SU-DHL-6 (cell line): ENCODE results near the gene ADA.

Source experiments
- H2AFZ ChIP-seq: fragments of 200-600 bp; sonication (generic); 2 replicates; pipeline ENCODE4 v1.6.1; 2014; ENCODE audit warnings: low read depth, mild to moderate bottlenecking, moderate library complexity, mixed read lengths, antibody characterized with exemption, low read length; ENCODE audit not compliant: severe bottlenecking
- H3F3A ChIP-seq: fragments of 200-600 bp; shearing (Covaris generic); 2 replicates; pipeline ENCODE4 v1.6.0; 2016; ENCODE audit warnings: antibody characterized with exemption, mild to moderate bottlenecking; ENCODE audit not compliant: insufficient read depth
- H3K27ac ChIP-seq: fragments of 200-600 bp; sonication (generic); 2 replicates; pipeline ENCODE4 v1.5.1; 2016; ENCODE audit warnings: low read depth, mild to moderate bottlenecking, low read length, moderate library complexity, mixed read lengths
- H3K27me3 ChIP-seq: fragments of 200-600 bp; sonication (generic), shearing (Covaris generic); 2 replicates; pipeline ENCODE4 v1.6.0; 2014; ENCODE audit warnings: mild to moderate bottlenecking, low read length
- H3K36me3 ChIP-seq: fragments of 200-600 bp; sonication (generic); 2 replicates; pipeline ENCODE4 v1.6.1; 2014; ENCODE audit warnings: mild to moderate bottlenecking, low read length, mixed read lengths
- H3K4me2 ChIP-seq: fragments of 300-600, 200-600 bp; shearing (Covaris generic), sonication (generic); 2 replicates; pipeline ENCODE4 v1.6.0; 2014; ENCODE audit warnings: low read length, low read depth, mild to moderate bottlenecking; ENCODE audit not compliant: poor library complexity, severe bottlenecking
- H3K4me3 ChIP-seq: fragments of 200-600 bp; sonication (generic); 2 replicates; pipeline ENCODE4 v1.5.1; 2014; ENCODE audit warnings: antibody characterized with exemption, low read length, mild to moderate bottlenecking, mixed read lengths; ENCODE audit not compliant: insufficient read depth, poor library complexity, severe bottlenecking
- H3K79me2 ChIP-seq: fragments of 200-600 bp; sonication (generic); 2 replicates; pipeline ENCODE4 v1.6.1; 2014; ENCODE audit warnings: mild to moderate bottlenecking, low read length, moderate library complexity; ENCODE audit not compliant: insufficient read depth
- H3K9ac ChIP-seq: fragments of 200-600 bp; sonication (generic); 2 replicates; pipeline ENCODE4 v1.7.0; 2014; ENCODE audit warnings: mild to moderate bottlenecking, low read length
- H3K9me2 ChIP-seq: fragments of 200-600 bp; sonication (generic); replicated peaks from 2 replicates; pipeline ENCODE4 v1.6.1; 2014; ENCODE audit warnings: low read length; ENCODE audit not compliant: insufficient read depth
- H3K9me3 ChIP-seq: fragments of 200-600 bp; sonication (generic); 2 replicates; pipeline ENCODE4 v1.6.1; 2014; ENCODE audit warnings: low read length, mixed read lengths; ENCODE audit not compliant: insufficient read depth
- H4K20me1 ChIP-seq: fragments of 200-600 bp; sonication (generic); 2 replicates; pipeline ENCODE4 v1.6.1; 2014; ENCODE audit warnings: low read depth, mild to moderate bottlenecking, antibody characterized with exemption, low read length, moderate library complexity, mixed read lengths
- EZH2phosphoT487 ChIP-seq: fragments of 200-600 bp; sonication (generic), shearing (Covaris generic); conservative IDR thresholded peaks from 2 replicates; pipeline ENCODE4 v1.6.1; 2018; ENCODE audit warnings: mild to moderate bottlenecking, antibody characterized with exemption, low read length, moderate library complexity, mixed read lengths
- TF ChIP-seq, protein P1 (sequence below): fragments of 200-600 bp; sonication (generic); IDR thresholded peaks from one replicate; pipeline ENCODE4 v1.5.1; 2017; ENCODE audit warnings: antibody characterized with exemption, mild to moderate bottlenecking, low read length, moderate library complexity; ENCODE audit not compliant: insufficient read depth, poor library complexity, severe bottlenecking

ADA gene

DNA sequence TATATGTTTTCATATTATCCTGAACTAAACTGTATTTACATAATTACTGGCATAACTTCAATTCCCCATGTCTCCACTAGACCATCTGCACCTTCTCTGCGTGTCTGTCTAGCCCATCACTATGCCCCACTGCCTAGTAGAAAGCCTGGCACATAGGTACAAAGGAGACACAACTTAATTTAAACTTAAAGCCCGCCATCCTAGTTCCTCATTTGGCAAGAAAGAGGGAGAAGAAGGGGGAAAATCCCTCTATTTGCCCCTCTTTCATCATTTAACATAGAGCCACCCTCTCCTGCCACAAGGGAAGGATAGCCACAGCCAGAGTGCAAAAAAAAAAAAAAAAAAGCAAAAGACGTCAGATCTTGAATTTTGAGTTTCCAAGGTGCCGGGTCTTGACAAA lies 67.3 kb downstream of the ADA start:
- H3K27me3 ChIP-seq = no peaks in the 10 kb centered on the region
- peak overlapping the region; percentile 52 for H3K4me3 ChIP-seq
- no peaks in the 10 kb centered on the region for H4K20me1 ChIP-seq
- peaks cover 34% of the 10 kb centered on the region; the same call in 1 of the 2 replicates for H3K79me2 ChIP-seq
- peak overlapping the region; percentile 97 for H3K27ac ChIP-seq
- peak overlapping the region; percentile 74 for H3K4me2 ChIP-seq
- peak overlapping the region; percentile 57 for H3K9ac ChIP-seq
- no peak overlapping the region for H2AFZ ChIP-seq
- no peaks in the 10 kb centered on the region for H3K9me3 ChIP-seq
- H3K9me2 ChIP-seq = no peaks in the 10 kb centered on the region
- H3F3A ChIP-seq = peaks cover 64% of the 10 kb centered on the region
- H3K36me3 ChIP-seq = peaks cover 3% of the 10 kb centered on the region
- TF ChIP-seq, protein P1, sequence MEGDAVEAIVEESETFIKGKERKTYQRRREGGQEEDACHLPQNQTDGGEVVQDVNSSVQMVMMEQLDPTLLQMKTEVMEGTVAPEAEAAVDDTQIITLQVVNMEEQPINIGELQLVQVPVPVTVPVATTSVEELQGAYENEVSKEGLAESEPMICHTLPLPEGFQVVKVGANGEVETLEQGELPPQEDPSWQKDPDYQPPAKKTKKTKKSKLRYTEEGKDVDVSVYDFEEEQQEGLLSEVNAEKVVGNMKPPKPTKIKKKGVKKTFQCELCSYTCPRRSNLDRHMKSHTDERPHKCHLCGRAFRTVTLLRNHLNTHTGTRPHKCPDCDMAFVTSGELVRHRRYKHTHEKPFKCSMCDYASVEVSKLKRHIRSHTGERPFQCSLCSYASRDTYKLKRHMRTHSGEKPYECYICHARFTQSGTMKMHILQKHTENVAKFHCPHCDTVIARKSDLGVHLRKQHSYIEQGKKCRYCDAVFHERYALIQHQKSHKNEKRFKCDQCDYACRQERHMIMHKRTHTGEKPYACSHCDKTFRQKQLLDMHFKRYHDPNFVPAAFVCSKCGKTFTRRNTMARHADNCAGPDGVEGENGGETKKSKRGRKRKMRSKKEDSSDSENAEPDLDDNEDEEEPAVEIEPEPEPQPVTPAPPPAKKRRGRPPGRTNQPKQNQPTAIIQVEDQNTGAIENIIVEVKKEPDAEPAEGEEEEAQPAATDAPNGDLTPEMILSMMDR = no peak
- TF ChIP-seq EZH2phosphoT487 = no peak

DNA sequence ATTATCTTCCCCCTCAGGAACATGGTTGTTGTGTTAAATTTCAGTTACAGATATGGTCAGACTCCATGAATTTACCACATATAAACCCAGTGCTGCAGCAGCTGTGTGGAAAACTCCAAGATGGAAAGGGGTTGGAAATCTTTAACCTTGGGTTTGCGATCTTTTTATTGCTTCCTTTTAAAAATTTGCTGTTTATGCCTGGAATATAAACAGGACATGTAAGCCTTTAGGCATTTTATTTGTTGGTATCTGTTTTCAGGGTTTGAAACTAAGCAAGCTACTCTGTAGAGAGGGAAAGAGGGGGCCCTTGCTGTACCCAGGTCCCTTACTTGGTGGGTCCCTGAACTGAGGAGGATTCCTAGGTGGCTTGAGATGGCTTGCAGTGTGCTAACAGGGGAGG lies 68.3 kb downstream of the ADA start:
- Histone ChIP-seq H3K9me2 (no peaks in the 10 kb centered on the region), H4K20me1 (no peaks in the 10 kb centered on the region), H3K9me3 (no peaks in the 10 kb centered on the region), H3K9ac (peak overlapping the region; percentile 57), H3K27ac (peak overlapping the region; percentile 97), H3K4me2 (peak overlapping the region; percentile 74), H3K79me2 (peaks cover 26% of the 10 kb centered on the region; the same call in 1 of the 2 replicates), H3F3A (peaks cover 66% of the 10 kb centered on the region), H3K4me3 (peak overlapping the region; percentile 52), H3K27me3 (no peaks in the 10 kb centered on the region), H2AFZ (no peak overlapping the region), H3K36me3 (no peaks in the 10 kb centered on the region)
- TF ChIP-seq, protein P1 = no peak
- TF ChIP-seq EZH2phosphoT487 = no peak

DNA sequence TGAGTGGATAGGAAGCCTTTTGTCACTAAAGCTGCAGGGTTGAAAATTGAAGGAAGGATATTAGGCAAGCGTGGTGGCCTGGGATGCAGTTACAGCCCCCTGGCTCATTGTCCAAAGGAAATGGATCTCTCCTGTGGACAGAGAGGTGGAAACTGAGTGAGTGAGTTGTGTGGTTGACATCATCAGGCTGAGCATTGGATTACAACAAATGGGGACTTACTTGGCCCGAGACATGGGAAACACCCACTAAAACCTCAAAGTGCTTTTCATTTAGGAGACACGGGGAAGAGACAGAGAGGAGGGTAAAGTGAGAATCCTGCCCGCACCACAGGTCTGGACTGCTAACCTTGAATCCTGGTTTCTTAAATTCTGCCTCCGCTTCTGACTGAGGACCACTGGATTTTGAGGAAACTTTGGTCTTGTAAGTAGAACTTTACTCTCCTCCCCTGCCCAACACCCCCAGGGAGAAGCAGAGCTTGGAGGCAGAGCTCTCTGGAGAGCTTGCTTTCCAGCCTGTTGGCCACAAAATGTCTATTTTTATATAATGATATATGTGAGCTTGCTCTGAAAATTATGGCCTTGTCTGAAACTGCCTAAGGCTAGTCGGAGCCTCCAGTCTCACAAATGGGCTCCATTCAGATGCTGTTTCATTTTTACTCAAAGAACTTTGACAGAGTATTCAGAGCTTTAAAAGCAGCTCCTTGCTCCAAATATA lies 69.0 kb downstream of the ADA start, which contains the start of gene PKIG:
Gene PKIG (plus strand): TSS at position 269 of the 715 bp plus-strand sequence. CDS start 31,978 bp downstream, outside the sequence.
- peak within 1 kb of the TSS; percentile 97 for H3K27ac ChIP-seq
- H3K27me3 ChIP-seq = no peaks in the 10 kb centered on the region
- TF ChIP-seq EZH2phosphoT487 = no peak
- TF ChIP-seq, protein P1 = no peak
- H3K36me3 ChIP-seq = no peaks in the 10 kb centered on the region
- H3K9me2 ChIP-seq = no peaks in the 10 kb centered on the region
- no peaks in the 10 kb centered on the region for H3K9me3 ChIP-seq
- peak within 1 kb of the TSS; percentile 74 for H3K4me2 ChIP-seq
- peaks cover 23% of the 10 kb centered on the region; the same call in 1 of the 2 replicates for H3K79me2 ChIP-seq
- peaks cover 63% of the 10 kb centered on the region for H3F3A ChIP-seq
- no peaks in the 10 kb centered on the region for H4K20me1 ChIP-seq
- peak within 1 kb of the TSS; percentile 52 for H3K4me3 ChIP-seq
- H2AFZ ChIP-seq = no peak within 1 kb of the TSS
- H3K9ac ChIP-seq = peak within 1 kb of the TSS; percentile 57
